Right atrium auricular region (tissue), 2 donors: ENCODE results near the gene USP32. TPM values are rescaled to one million over a fixed set of nuclear protein-coding genes. Genes with fewer than 3 reads are reported as not detected.

ENCODE experiments used
- DNase-seq: peaks from one replicate; pipeline ENCODE4 v3.0.0-alpha.2; 2019; ENCODE audit warnings: low spot score
- H3K27ac ChIP-seq, 2 donors: fragments of 200-600 bp; sonication (generic); 1 replicate in 1 of 2; 2 replicates in 1 of 2; pipeline ENCODE4 v1.5.1; 2016 to 2019
- H3K27me3 ChIP-seq, 2 donors: fragments of 200-600 bp; sonication (generic); one replicate each; pipeline versions ENCODE4 v1.5.1 to v1.6.0; 2017 to 2019
- H3K36me3 ChIP-seq: fragments of 200-600 bp; sonication (generic); one replicate; pipeline ENCODE4 v1.5.1; 2016
- H3K4me1 ChIP-seq, 2 donors: fragments of 200-600 bp; sonication (generic); one replicate each; pipeline versions ENCODE4 v1.5.1 to v1.6.0; 2017 to 2019
- H3K4me3 ChIP-seq, 2 donors: fragments of 200-600 bp; sonication (generic); 1 replicate in 1 of 2; 2 replicates in 1 of 2; pipeline ENCODE4 v1.5.1; 2017 to 2019; ENCODE audit warnings: mild to moderate bottlenecking in 1 of 2, moderate library complexity in 1 of 2
- H3K9me3 ChIP-seq, 2 donors: fragments of 200-600 bp; sonication (generic); one replicate each; pipeline ENCODE4 v1.5.1; 2019
- CTCF ChIP-seq, 2 donors: fragments of 200-600 bp; sonication (generic); IDR thresholded peaks; one replicate each; pipeline ENCODE4 v1.5.1; 2019; ENCODE audit warnings: antibody characterized with exemption in 2 of 2
- total RNA-seq, 2 donors: library from RNA; depleted of rRNA; stranded (reverse); fragments of >200 nt; gene quantifications; one replicate each; pipeline ENCODE4 v1.1.0, GENCODE V29; 2016

The USP32 gene
- total RNA-seq, 2 donors from 2014 or later, result 24.5 to 27.7 TPM

- no peaks in the 10 kb centered on the region for H3K9me3 ChIP-seq
- H3K36me3 ChIP-seq, result no peaks in the 10 kb centered on the region
- H3K4me3 ChIP-seq, result no peak overlapping the region
- no peaks in the 10 kb centered on the region for H3K4me1 ChIP-seq
- no peak for TF ChIP-seq CTCF (IDR thresholded peaks at IDR 0.05)
- H3K27me3 ChIP-seq, result no peaks in the 10 kb centered on the region
- H3K27ac ChIP-seq, result no peak overlapping the region
- DNase-seq, result no peak
Observed at GRCh38 chr17:60305141-60305540, 86.8 kb downstream of the USP32 start.

GRCh38 chr17:60304502-60304901, 87.4 kb downstream of the USP32 start:
- Histone ChIP-seq H3K27me3 (no peaks in the 10 kb centered on the region), H3K27ac (no peak overlapping the region), H3K9me3 (no peaks in the 10 kb centered on the region), H3K4me1 (no peaks in the 10 kb centered on the region), H3K36me3 (no peaks in the 10 kb centered on the region), H3K4me3 (no peak overlapping the region)
- TF ChIP-seq CTCF (IDR thresholded peaks at IDR 0.05), result no peak
- DNase-seq, result no peak

- Histone ChIP-seq H3K4me1 (no peaks in the 10 kb centered on the region), H3K27me3 (no peaks in the 10 kb centered on the region), H3K36me3 (no peaks in the 10 kb centered on the region), H3K27ac (no peak overlapping the region), H3K4me3 (no peak overlapping the region), H3K9me3 (no peaks in the 10 kb centered on the region)
- TF ChIP-seq CTCF (IDR thresholded peaks at IDR 0.05), result no peak
- no peak for DNase-seq
Observed at GRCh38 chr17:60303406-60304099, 88.4 kb downstream of the USP32 start.

- Histone ChIP-seq H3K27me3 (no peaks in the 10 kb centered on the region), H3K27ac (no peak overlapping the region), H3K4me3 (no peak overlapping the region), H3K9me3 (no peaks in the 10 kb centered on the region), H3K4me1 (no peaks in the 10 kb centered on the region), H3K36me3 (no peaks in the 10 kb centered on the region)
- no peak for TF ChIP-seq CTCF (IDR thresholded peaks at IDR 0.05)
- DNase-seq, result no peak
Observed at GRCh38 chr17:60301649-60302048, 90.3 kb downstream of the USP32 start.

GRCh38 chr17:60300949-60301348, 91.0 kb downstream of the USP32 start:
- Histone ChIP-seq H3K9me3 (no peaks in the 10 kb centered on the region), H3K4me3 (no peak overlapping the region), H3K36me3 (no peaks in the 10 kb centered on the region), H3K4me1 (no peaks in the 10 kb centered on the region), H3K27me3 (no peaks in the 10 kb centered on the region), H3K27ac (no peak overlapping the region)
- DNase-seq, result no peak
- TF ChIP-seq CTCF (IDR thresholded peaks at IDR 0.05), result no peak

GRCh38 chr17:60300011-60300410, 91.9 kb downstream of the USP32 start:
- no peak for DNase-seq
- H3K27ac ChIP-seq, result no peak overlapping the region

More at GRCh38 chr17:60300011-60300410, 91.9 kb downstream of the USP32 start:
- no peaks in the 10 kb centered on the region for H3K36me3 ChIP-seq
- no peaks in the 10 kb centered on the region for H3K9me3 ChIP-seq
- TF ChIP-seq CTCF (IDR thresholded peaks at IDR 0.05), result no peak
- H3K4me1 ChIP-seq, result no peaks in the 10 kb centered on the region
- no peaks in the 10 kb centered on the region for H3K27me3 ChIP-seq
- H3K4me3 ChIP-seq, result no peak overlapping the region
